HepG2 (cell line): ENCODE measurements around the gene PJA2. TPM values are rescaled to one million over a fixed set of nuclear protein-coding genes. Genes with fewer than 3 reads are reported as not detected.

Source experiments
- BORCS8-MEF2B ChIP-seq: sonication (generic); formaldehyde crosslinking; IDR thresholded peaks from 2 replicates; pipeline ENCODE4 v1.8.0; 2022; ENCODE audit warnings: mild to moderate bottlenecking, missing genetic modification reagents
- CAMTA2 ChIP-seq: sonication (generic); formaldehyde crosslinking; IDR thresholded peaks from 2 replicates; pipeline ENCODE4 v1.4.0; 2020; ENCODE audit warnings: mild to moderate bottlenecking, missing genetic modification reagents, borderline replicate concordance
- CCAR2 ChIP-seq: fragments of 200-400 bp; formaldehyde crosslinking; optimal IDR thresholded peaks from 2 replicates; pipeline ENCODE3; 2018; ENCODE audit warnings: low read depth, mild to moderate bottlenecking, low read length, moderate library complexity
- HOXA5 ChIP-seq: sonication (generic); formaldehyde crosslinking; IDR thresholded peaks from 2 replicates; pipeline ENCODE4 v1.4.0; 2020; ENCODE audit warnings: missing genetic modification reagents
- LCORL ChIP-seq, 2 experiments: fragments of 450-650 bp in 1 of 2; sonication (generic) in 1 of 2; formaldehyde crosslinking in 1 of 2; IDR thresholded peaks; 2 replicates each; pipeline versions ENCODE4 v1.5.0 to v1.6.1; 2017 to 2020; ENCODE audit warnings: antibody characterized with exemption in 1 of 2, missing genetic modification reagents in 1 of 2
- NFATC3 ChIP-seq: sonication (generic); formaldehyde crosslinking; IDR thresholded peaks from 2 replicates; pipeline ENCODE4 v1.5.1; 2020; ENCODE audit warnings: mild to moderate bottlenecking, missing genetic modification reagents
- NFYC ChIP-seq: IDR thresholded peaks from 2 replicates; pipeline ENCODE4 v1.6.1; 2016; ENCODE audit warnings: missing genetic modification reagents, missing compliant biosample characterization
- POLR2AphosphoS2 ChIP-seq: IDR thresholded peaks from 2 replicates; pipeline ENCODE4 v1.6.1; 2011; ENCODE audit warnings: low read depth, low read length, improper control_type of control experiment
- SRF ChIP-seq: IDR thresholded peaks from 2 replicates; pipeline ENCODE4 v1.6.1; 2011; ENCODE audit warnings: mild to moderate bottlenecking, low read depth, low read length, moderate library complexity
- TARDBP ChIP-seq: sonication (generic); formaldehyde crosslinking; IDR thresholded peaks from 2 replicates; pipeline ENCODE4 v1.8.0; 2022; ENCODE audit warnings: mild to moderate bottlenecking, missing genetic modification reagents
- THAP11 ChIP-seq: IDR thresholded peaks from 2 replicates; pipeline ENCODE4 v1.6.1; 2016; ENCODE audit warnings: missing biosample characterization, missing genetic modification reagents
- XRCC5 ChIP-seq: fragments of 200-400 bp; formaldehyde crosslinking; optimal IDR thresholded peaks from 2 replicates; pipeline ENCODE3; 2017; ENCODE audit warnings: mild to moderate bottlenecking, low read length
- ZFP41 ChIP-seq: sonication (generic); formaldehyde crosslinking; IDR thresholded peaks from 2 replicates; pipeline ENCODE4 v1.4.0; 2020; ENCODE audit warnings: mild to moderate bottlenecking, missing genetic modification reagents, borderline replicate concordance
- ZNF124 ChIP-seq: sonication (generic); formaldehyde crosslinking; IDR thresholded peaks from 2 replicates; pipeline ENCODE4 v1.4.0; 2020; ENCODE audit warnings: missing genetic modification reagents
- ZNF501 ChIP-seq: sonication (generic); formaldehyde crosslinking; IDR thresholded peaks from 2 replicates; pipeline ENCODE4 v1.5.1; 2020; ENCODE audit warnings: mild to moderate bottlenecking, moderate library complexity, missing genetic modification reagents
- ZNF597 ChIP-seq: sonication (generic); formaldehyde crosslinking; IDR thresholded peaks from 2 replicates; pipeline ENCODE4 v1.5.0; 2020; ENCODE audit warnings: missing genetic modification reagents
- ZNF609 ChIP-seq: sonication (generic); formaldehyde crosslinking; IDR thresholded peaks from 2 replicates; pipeline ENCODE4 v1.4.0; 2020; ENCODE audit warnings: mild to moderate bottlenecking, missing genetic modification reagents, borderline replicate concordance
- ZNF619 ChIP-seq: sonication (generic); formaldehyde crosslinking; IDR thresholded peaks from 2 replicates; pipeline ENCODE4 v1.4.0; 2020; ENCODE audit warnings: mild to moderate bottlenecking, missing genetic modification reagents
- ZNF773 ChIP-seq: sonication (generic); formaldehyde crosslinking; IDR thresholded peaks from 2 replicates; pipeline ENCODE4 v1.4.0; 2020; ENCODE audit warnings: missing genetic modification reagents, borderline replicate concordance
- ZNF790 ChIP-seq: sonication (generic); formaldehyde crosslinking; IDR thresholded peaks from 2 replicates; pipeline ENCODE4 v1.8.0; 2022; ENCODE audit warnings: missing genetic modification reagents, mild to moderate bottlenecking, borderline replicate concordance
- ZNF792 ChIP-seq: IDR thresholded peaks from 2 replicates; pipeline ENCODE4 v1.6.1; 2016
- polyA plus RNA-seq, 8 experiments: library from polyadenylated mRNA; depleted of rRNA in 3 of 8; stranded (reverse) in 7 of 8; unstranded in 1 of 8; fragments of >200 nt; fragmentation: Illumina TruSeq in 4 of 8; extraction: Trizol in 4 of 8; gene quantifications; 2 replicates each; pipeline versions ENCODE4 v1.2.1 to v1.2.3, GENCODE V29; 2011 to 2016; ENCODE audit warnings: low read depth in 4 of 8, missing spikeins in 1 of 8, mixed read lengths in 1 of 8; ENCODE audit not compliant: insufficient read depth in 1 of 8
- total RNA-seq, 5 experiments: library from RNA; depleted of rRNA; stranded (reverse); fragments of >200 nt; fragmentation: Illumina TruSeq; extraction: Trizol; gene quantifications; 2 replicates each; pipeline ENCODE4 v1.2.3, GENCODE V29; 2016; ENCODE audit warnings: low read depth in 1 of 5
- TF ChIP-seq, protein P1 (sequence below): sonication (generic); formaldehyde crosslinking; IDR thresholded peaks from 2 replicates; pipeline ENCODE4 v1.8.1; 2023; ENCODE audit warnings: mild to moderate bottlenecking, missing genetic modification reagents
- TF ChIP-seq, protein P2 (sequence below): IDR thresholded peaks from 2 replicates; pipeline ENCODE4 v1.6.1; 2018; ENCODE audit warnings: missing genetic modification reagents, mild to moderate bottlenecking, missing compliant biosample characterization
- TF ChIP-seq, protein P3 (sequence below): sonication (generic); formaldehyde crosslinking; IDR thresholded peaks from 2 replicates; pipeline ENCODE4 v1.4.0; 2020; ENCODE audit warnings: mild to moderate bottlenecking, missing genetic modification reagents

The PJA2 gene
- total and polyA plus RNA-seq, 2 of the 13 experiments (the other 11 are each of a cell fraction or from before 2014, with no cell fraction given), result 39.4 to 41.4 TPM

DNA sequence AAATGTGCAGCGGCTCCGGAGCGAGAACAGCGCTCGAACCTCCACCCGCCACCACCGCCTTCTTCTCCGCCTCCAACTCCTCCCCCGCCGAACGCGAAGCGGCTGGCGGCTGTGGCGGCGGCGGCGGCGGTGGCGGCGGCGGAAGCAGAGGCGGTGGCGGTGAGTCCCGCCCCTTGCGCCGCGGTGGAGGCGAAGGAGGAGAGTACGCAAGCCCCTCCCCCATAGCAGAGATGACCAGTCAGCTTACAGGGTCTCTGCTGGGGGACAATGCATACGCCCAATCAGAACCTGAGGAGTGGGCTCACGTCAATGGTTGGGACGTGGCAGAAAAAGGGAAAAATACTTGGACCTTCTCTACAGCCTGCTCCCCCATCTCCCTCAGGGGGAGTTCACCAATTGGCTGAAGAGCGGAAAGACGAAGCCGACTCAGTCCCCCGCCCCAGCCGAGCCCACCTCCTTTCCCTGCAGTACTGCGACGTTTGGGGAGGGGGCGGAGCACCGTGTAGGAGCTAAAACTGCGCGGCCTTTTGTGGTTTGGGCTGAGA is at the start of gene PJA2 (continued):
- TF ChIP-seq ZNF609 (no peak), HOXA5 (CRISPR knock-in tag) (no peak), NFATC3 (CRISPR knock-in tag) (no peak), ZNF773 (CRISPR knock-in tag) (no peak), ZNF790 (CRISPR knock-in tag) (no peak), POLR2AphosphoS2 (no peak), ZFP41 (CRISPR knock-in tag) (no peak), CAMTA2 (no peak), LCORL (IDR thresholded peaks at IDR 0.05) (no peak), LCORL (CRISPR knock-in tag; IDR thresholded peaks at IDR 0.05) (peak; percentile 7; the same call in 1 of the 2 replicates), NFYC (CRISPR knock-in tag) (peak; percentile 93), TARDBP (peak; percentile 19), XRCC5 (peak; percentile 50), ZNF597 (CRISPR knock-in tag) (no peak), ZNF619 (CRISPR knock-in tag) (no peak), BORCS8-MEF2B (CRISPR knock-in tag) (no peak; the same call in 1 of the 2 replicates), CCAR2 (peak; percentile 26), ZNF124 (CRISPR knock-in tag) (no peak), THAP11 (0 out of 2 replicates have a peak, but pooled peaks have one; percentile 26), ZNF501 (no peak; the same call in 1 of the 2 replicates), SRF (no peak), ZNF792 (no peak)
- TF ChIP-seq, protein P1, sequence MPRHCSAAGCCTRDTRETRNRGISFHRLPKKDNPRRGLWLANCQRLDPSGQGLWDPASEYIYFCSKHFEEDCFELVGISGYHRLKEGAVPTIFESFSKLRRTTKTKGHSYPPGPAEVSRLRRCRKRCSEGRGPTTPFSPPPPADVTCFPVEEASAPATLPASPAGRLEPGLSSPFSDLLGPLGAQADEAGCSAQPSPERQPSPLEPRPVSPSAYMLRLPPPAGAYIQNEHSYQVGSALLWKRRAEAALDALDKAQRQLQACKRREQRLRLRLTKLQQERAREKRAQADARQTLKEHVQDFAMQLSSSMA (CRISPR knock-in tag), result peak; percentile 96
- TF ChIP-seq, protein P2, sequence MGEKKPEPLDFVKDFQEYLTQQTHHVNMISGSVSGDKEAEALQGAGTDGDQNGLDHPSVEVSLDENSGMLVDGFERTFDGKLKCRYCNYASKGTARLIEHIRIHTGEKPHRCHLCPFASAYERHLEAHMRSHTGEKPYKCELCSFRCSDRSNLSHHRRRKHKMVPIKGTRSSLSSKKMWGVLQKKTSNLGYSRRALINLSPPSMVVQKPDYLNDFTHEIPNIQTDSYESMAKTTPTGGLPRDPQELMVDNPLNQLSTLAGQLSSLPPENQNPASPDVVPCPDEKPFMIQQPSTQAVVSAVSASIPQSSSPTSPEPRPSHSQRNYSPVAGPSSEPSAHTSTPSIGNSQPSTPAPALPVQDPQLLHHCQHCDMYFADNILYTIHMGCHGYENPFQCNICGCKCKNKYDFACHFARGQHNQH (CRISPR knock-in tag), result 0 out of 2 replicates have a peak, but pooled peaks have one; percentile 5
- TF ChIP-seq, protein P3, sequence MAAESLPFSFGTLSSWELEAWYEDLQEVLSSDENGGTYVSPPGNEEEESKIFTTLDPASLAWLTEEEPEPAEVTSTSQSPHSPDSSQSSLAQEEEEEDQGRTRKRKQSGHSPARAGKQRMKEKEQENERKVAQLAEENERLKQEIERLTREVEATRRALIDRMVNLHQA (CRISPR knock-in tag), result no peak
